ENCODE measurements around the gene MGAT4A. TPM values are rescaled to one million over a fixed set of nuclear protein-coding genes. Genes with fewer than 3 reads are reported as not detected.
"Not testable (repeated sequence)": the region's sequence is repeated elsewhere in the genome, so short reads cannot be mapped to it uniquely, and the experiment has no call there.

The MGAT4A gene
- total RNA-seq, 1 donor from 2014 or later: 8.0 TPM

GRCh38 chr2:98759338-98759737, 28.4 kb upstream of the MGAT4A start:
- Histone ChIP-seq H3K27ac (peak overlapping the region; percentile 17 to 29), H3K4me3 (no peak overlapping the region), H3K4me1 (peaks cover 0 to 11% of the 10 kb centered on the region in 2 donors), H3K27me3 (no peaks in the 10 kb centered on the region), H3K9me3 (no peaks in the 10 kb centered on the region), H3K36me3 (no peaks in the 10 kb centered on the region)
- intact Hi-C loops (cut with DNase I): loop anchor here (2.0 kb wide), 2 partner anchors 29 to 59 kb away; partner anchors contain the start of gene MGAT4A
- no peak for TF ChIP-seq CTCF (IDR thresholded peaks at IDR 0.05)
- DNase-seq (ENCODE audit: low spot score in 2 of 2): no peak

GRCh38 chr2:98757904-98758421, 27.0 kb upstream of the MGAT4A start:
- peak overlapping the region; percentile 14 to 46 for H3K4me3 ChIP-seq

GRCh38 chr2:98753801-98754200, 22.9 kb upstream of the MGAT4A start:
- Histone ChIP-seq H3K4me3 (no peak overlapping the region), H3K27ac (no peak overlapping the region), H3K27me3 (no peaks in the 10 kb centered on the region), H3K4me1 (peaks cover 0 to 9% of the 10 kb centered on the region in 2 donors), H3K9me3 (no peaks in the 10 kb centered on the region), H3K36me3 (no peaks in the 10 kb centered on the region)
- intact Hi-C loops (cut with DNase I): no loop called here
- DNase-seq (ENCODE audit: low spot score in 2 of 2): no peak
- TF ChIP-seq CTCF (IDR thresholded peaks at IDR 0.05): no peak

More at GRCh38 chr2:98757904-98758421, 27.0 kb upstream of the MGAT4A start:
- peaks cover 0 to 11% of the 10 kb centered on the region in 2 donors for H3K4me1 ChIP-seq
- intact Hi-C loops (cut with DNase I): loop anchor here (2.0 kb wide), 2 partner anchors 27 to 57 kb away; partner anchors contain the start of gene MGAT4A
- no peaks in the 10 kb centered on the region for H3K9me3 ChIP-seq
- no peaks in the 10 kb centered on the region for H3K27me3 ChIP-seq
- peak overlapping the region; percentile 11 to 43 for H3K27ac ChIP-seq
- peak in 1 of 2 donors; percentile 92 for DNase-seq (ENCODE audit: low spot score in 2 of 2)
- no peaks in the 10 kb centered on the region for H3K36me3 ChIP-seq
- TF ChIP-seq CTCF (IDR thresholded peaks at IDR 0.05): no peak

GRCh38 chr2:98752711-98753110, 21.8 kb upstream of the MGAT4A start:
- H3K9me3 ChIP-seq; intact Hi-C loops (cut with DNase I); H3K36me3 ChIP-seq; H3K4me3 ChIP-seq; H3K4me1 ChIP-seq; H3K27ac ChIP-seq; H3K27me3 ChIP-seq; DNase-seq (ENCODE audit: low spot score in 2 of 2): not testable (repeated sequence)

GRCh38 chr2:98751748-98752147, 20.8 kb upstream of the MGAT4A start:
- no peak overlapping the region for H3K4me3 ChIP-seq
- H3K36me3 ChIP-seq: no peaks in the 10 kb centered on the region
- no peak overlapping the region for H3K27ac ChIP-seq
- no peak for DNase-seq (ENCODE audit: low spot score in 2 of 2)
- intact Hi-C loops (cut with DNase I): no loop called here
- no peak for TF ChIP-seq CTCF (IDR thresholded peaks at IDR 0.05)
- H3K27me3 ChIP-seq: no peaks in the 10 kb centered on the region
- no peaks in the 10 kb centered on the region for H3K9me3 ChIP-seq
- no peaks in the 10 kb centered on the region for H3K4me1 ChIP-seq

- TF ChIP-seq CTCF (IDR thresholded peaks at IDR 0.05): no peak
- H3K27me3 ChIP-seq: no peaks in the 10 kb centered on the region
- intact Hi-C loops (cut with DNase I): no loop called here
- no peaks in the 10 kb centered on the region for H3K36me3 ChIP-seq
- H3K4me1 ChIP-seq: no peaks in the 10 kb centered on the region
- no peak for DNase-seq (ENCODE audit: low spot score in 2 of 2)
- no peaks in the 10 kb centered on the region for H3K9me3 ChIP-seq
- no peak overlapping the region for H3K4me3 ChIP-seq
- no peak overlapping the region for H3K27ac ChIP-seq
Observed at GRCh38 chr2:98750593-98751282, 19.8 kb upstream of the MGAT4A start.
